Retinal pigment epithelial cell (primary cell): ENCODE results near the gene C2orf80.
"Not testable (repeated sequence)": the region's sequence is repeated elsewhere in the genome, so short reads cannot be mapped to it uniquely, and the experiment has no call there.

Experiments used
- DNase-seq: peaks from one replicate; pipeline ENCODE4 v3.0.0-alpha.2; 2010; ENCODE audit warnings: low read depth
- H3K4me3 ChIP-seq: 2 replicates; pipeline ENCODE4 v1.5.1; 2011; ENCODE audit warnings: mild to moderate bottlenecking, low read length, control low read depth, moderate library complexity
- CTCF ChIP-seq: conservative IDR thresholded peaks from 2 replicates; pipeline ENCODE4 v1.5.1; 2011; ENCODE audit warnings: low read depth, low read length, control low read depth, inconsistent platforms

C2orf80 gene

DNA sequence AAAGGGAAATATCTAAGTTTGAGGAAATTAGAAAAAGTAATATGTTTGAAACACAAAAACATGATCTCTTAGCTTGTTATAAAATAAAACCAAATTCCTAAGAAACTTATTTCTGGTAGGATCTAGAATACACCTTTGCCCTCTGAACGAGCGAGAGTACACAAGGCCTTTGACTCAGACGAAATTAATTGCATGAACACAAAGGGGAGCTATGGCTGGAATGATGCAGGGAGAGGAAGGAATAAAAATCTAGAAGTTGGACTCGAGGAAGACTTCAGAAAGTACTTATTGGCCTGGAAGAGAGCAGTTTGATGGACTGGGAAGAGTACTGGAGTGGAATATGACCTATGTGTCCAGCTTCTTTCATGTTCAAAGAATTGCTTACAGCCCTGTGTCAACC is 64.6 kb downstream of the C2orf80 start:
- no peak overlapping the region for H3K4me3 ChIP-seq
- DNase-seq, result no peak
- no peak for TF ChIP-seq CTCF

GRCh38 chr2:208124013-208124715 is 65.7 kb downstream of the C2orf80 start, which contains the start of gene CRYGD:
CRYGD (minus strand) TSS chr2:208124524; CDS start chr2:208124473, 51 bp downstream.
- H3K4me3 ChIP-seq, result peak within 1 kb of the TSS; percentile 38
- DNase-seq, result not testable (repeated sequence)

DNA sequence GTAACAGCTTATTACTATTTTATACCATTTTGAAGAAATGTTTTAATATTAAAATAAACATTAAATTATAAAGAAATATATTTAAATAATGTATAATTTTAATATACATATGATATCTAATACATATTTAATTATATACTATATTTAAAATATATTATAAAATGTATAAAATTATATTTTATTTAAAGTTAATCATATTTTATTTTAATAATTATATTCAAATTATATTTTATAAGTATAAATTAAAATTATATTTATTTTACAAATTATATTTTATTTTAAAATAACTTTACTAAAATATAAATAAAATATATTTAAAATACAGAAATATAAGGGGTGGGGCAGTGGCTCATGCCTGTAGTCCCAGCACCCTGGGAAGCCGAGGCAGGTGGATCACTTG is 67.6 kb downstream of the C2orf80 start:
- no peak overlapping the region for H3K4me3 ChIP-seq
- no peak for TF ChIP-seq CTCF
- DNase-seq, result no peak

DNA sequence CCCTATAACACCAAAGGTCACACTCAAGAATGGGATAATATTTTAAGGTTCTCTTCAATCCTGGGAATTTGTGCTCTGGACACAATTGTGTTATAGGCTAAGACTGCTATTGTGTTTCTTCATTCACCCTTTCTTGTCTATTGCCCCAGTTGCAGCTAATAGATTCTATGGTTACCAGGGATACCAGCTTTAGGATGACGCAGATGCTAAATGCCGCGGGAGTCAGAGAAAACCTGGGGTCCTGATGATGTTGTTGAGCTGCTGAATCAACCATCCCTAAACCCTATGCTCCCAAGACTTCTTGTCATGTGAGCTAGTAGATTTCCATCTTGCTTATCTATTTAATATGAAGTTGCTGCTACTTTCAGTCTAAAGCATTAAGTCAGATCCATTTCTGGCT is 70.9 kb downstream of the C2orf80 start:
- H3K4me3 ChIP-seq, result no peak overlapping the region
- no peak for TF ChIP-seq CTCF
- no peak for DNase-seq

DNA sequence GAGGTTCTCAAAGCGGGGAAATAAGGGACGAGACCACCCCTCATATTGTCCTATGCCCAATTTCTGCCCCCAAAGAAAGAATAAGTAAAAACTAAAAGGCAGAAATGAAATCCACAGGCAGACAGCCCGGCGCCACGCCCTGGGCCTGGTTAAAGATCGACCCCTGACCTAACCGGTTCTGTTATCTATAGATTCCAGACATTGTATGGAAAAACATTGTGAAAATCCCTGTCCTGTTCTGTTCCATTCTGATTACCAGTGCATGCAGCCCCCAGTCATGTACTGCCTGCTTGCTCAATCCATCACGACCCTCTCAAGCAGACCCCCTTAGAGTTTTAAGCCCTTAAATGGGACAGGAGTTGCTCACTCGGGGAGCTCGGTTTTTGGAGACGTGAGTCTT is 72.4 kb downstream of the C2orf80 start:
- DNase-seq, H3K4me3 ChIP-seq: not testable (repeated sequence)
